Measurements from ENCODE around the gene MEI4.

- no peak for TF ChIP-seq POLR2A (IDR thresholded peaks at IDR 0.05; ENCODE audit: low read depth, low read length)
- no peak for TF ChIP-seq BHLHE40 (IDR thresholded peaks at IDR 0.05; ENCODE audit: low read depth, low read length)
- TF ChIP-seq USF2 (IDR thresholded peaks at IDR 0.05; ENCODE audit: low read depth, low read length), result no peak
- TF ChIP-seq CTCF (conservative IDR thresholded peaks at IDR 0.05; ENCODE audit: low read depth, low read length), result no peak
- TF ChIP-seq NFE2L2 (IDR thresholded peaks at IDR 0.05; ENCODE audit: low read depth, low read length), result no peak
- no peak for TF ChIP-seq RAD21 (IDR thresholded peaks at IDR 0.05; ENCODE audit: low read length)
- no peak for TF ChIP-seq MAZ (IDR thresholded peaks at IDR 0.05; ENCODE audit: borderline replicate concordance, low read depth, low read length)
Measured at GRCh38 chr6:77644102-77644705, 8.6 kb upstream of the MEI4 start.
